Lower lobe of right lung (tissue), 2 donors: ENCODE data around the gene HLA-DQB1. TPM values are rescaled to one million over a fixed set of nuclear protein-coding genes. Genes with fewer than 3 reads are reported as not detected.

ENCODE experiments used
- ATAC-seq, 2 donors: fragments of 200-7000 bp; cut with Tn5 transposase; one replicate each; pipeline ENCODE4 v1.9.1; 2020 to 2022; ENCODE audit warnings: mild to moderate bottlenecking in 2 of 2, moderate library complexity in 2 of 2
- DNase-seq: peaks from one replicate; pipeline ENCODE4 v3.0.0-alpha.2; 2020
- H3K27ac ChIP-seq: fragments of 200-600 bp; one replicate; pipeline ENCODE4 v1.8.0; 2022
- H3K27me3 ChIP-seq: fragments of 200-600 bp; one replicate; pipeline ENCODE4 v1.8.0; 2022; ENCODE audit warnings: low read depth
- H3K36me3 ChIP-seq: fragments of 200-600 bp; one replicate; pipeline ENCODE4 v1.8.0; 2022; ENCODE audit warnings: mild to moderate bottlenecking
- H3K4me1 ChIP-seq: fragments of 200-600 bp; one replicate; pipeline ENCODE4 v1.8.0; 2022
- H3K4me3 ChIP-seq: fragments of 200-600 bp; one replicate; pipeline ENCODE4 v1.8.0; 2022; ENCODE audit warnings: mild to moderate bottlenecking
- H3K9me3 ChIP-seq: fragments of 200-600 bp; one replicate; pipeline ENCODE4 v1.8.0; 2022
- intact Hi-C: fragments of 100-400 bp; cut with DNase I; formaldehyde crosslinking; loops from one replicate; pipeline ENCODE4 v1.11.0; 2022
- total RNA-seq: library from RNA; stranded (reverse); fragmentation: NEBNext Ultra II Directional; extraction: Animal tissue kit (Norgen Biotek cat#: 25700); gene quantifications from one replicate; pipeline ENCODE4 v1.2.1, GENCODE V29; 2021
- TF ChIP-seq, protein P1 (sequence below): fragments of 200-600 bp; IDR thresholded peaks from one replicate; pipeline ENCODE4 v1.8.0; 2022; ENCODE audit warnings: antibody characterized with exemption, mild to moderate bottlenecking
- donor health status: DM: no; HTN: yes; CAD: no; lungs with severe emphysema.

The HLA-DQB1 gene
- total RNA-seq, 1 donor from 2014 or later, result 132 TPM

DNA sequence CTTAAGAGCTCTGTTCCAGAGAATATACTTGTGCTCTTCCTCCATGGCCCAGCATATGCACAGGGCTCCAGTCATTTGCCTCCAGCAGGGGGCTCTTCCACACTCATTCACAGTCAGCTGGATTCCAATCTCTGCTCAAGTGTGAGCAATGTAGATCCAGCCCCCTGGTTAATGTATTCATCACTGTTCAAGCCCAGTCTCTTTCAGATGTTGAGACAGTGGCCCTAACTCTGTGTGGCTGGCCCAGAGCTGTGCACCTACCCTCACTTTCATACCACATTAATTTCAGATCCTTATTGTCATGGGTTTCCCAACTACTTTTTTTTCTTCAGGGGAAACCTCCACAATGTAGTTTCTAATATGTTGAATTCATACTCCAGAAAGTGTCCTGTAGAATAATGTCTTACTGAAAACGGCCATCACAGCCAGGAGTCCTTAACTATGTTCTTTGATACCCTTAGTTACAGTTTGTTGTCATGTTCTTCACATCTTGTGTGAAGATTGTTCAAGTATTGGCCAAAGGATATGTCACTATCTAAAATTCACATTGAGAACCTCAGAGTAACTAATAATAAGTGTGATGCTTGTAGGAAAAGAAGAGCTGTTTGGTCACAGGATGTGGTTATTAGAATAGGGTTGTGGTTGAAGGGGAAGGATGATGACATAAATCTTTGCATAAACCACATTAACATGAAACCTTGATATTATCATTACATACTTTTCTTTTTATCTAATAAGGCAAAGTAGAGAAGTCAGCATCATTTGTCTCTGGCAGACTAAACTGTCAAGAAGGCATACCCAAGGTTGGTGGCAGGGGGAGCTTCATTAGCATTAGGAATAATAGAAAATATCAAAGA lies 43.7 kb downstream of the HLA-DQB1 start:
- DNase-seq (peak; percentile 37), ATAC-seq (peak; percentile 88 to 91)
- H3K27me3 ChIP-seq, result no peaks in the 10 kb centered on the region
- no peaks in the 10 kb centered on the region for H3K4me1 ChIP-seq
- intact Hi-C loops, result no loop called here
- peak overlapping the region; percentile 64 for H3K27ac ChIP-seq
- no peak overlapping the region for H3K4me3 ChIP-seq
- no peaks in the 10 kb centered on the region for H3K9me3 ChIP-seq
- TF ChIP-seq, protein P1, sequence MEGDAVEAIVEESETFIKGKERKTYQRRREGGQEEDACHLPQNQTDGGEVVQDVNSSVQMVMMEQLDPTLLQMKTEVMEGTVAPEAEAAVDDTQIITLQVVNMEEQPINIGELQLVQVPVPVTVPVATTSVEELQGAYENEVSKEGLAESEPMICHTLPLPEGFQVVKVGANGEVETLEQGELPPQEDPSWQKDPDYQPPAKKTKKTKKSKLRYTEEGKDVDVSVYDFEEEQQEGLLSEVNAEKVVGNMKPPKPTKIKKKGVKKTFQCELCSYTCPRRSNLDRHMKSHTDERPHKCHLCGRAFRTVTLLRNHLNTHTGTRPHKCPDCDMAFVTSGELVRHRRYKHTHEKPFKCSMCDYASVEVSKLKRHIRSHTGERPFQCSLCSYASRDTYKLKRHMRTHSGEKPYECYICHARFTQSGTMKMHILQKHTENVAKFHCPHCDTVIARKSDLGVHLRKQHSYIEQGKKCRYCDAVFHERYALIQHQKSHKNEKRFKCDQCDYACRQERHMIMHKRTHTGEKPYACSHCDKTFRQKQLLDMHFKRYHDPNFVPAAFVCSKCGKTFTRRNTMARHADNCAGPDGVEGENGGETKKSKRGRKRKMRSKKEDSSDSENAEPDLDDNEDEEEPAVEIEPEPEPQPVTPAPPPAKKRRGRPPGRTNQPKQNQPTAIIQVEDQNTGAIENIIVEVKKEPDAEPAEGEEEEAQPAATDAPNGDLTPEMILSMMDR, result peak; percentile 20
- no peaks in the 10 kb centered on the region for H3K36me3 ChIP-seq

GRCh38 chr6:32621372-32621771 lies 45.1 kb downstream of the HLA-DQB1 start:
- Histone ChIP-seq H3K27ac (no peak overlapping the region), H3K9me3 (no peaks in the 10 kb centered on the region), H3K36me3 (no peaks in the 10 kb centered on the region), H3K4me1 (no peaks in the 10 kb centered on the region), H3K4me3 (no peak overlapping the region), H3K27me3 (no peaks in the 10 kb centered on the region)
- ATAC-seq (no peak), DNase-seq (no peak)
- intact Hi-C loops, result no loop called here
- TF ChIP-seq, protein P1, result no peak

GRCh38 chr6:32617751-32618150 lies 48.7 kb downstream of the HLA-DQB1 start:
- no peak for DNase-seq
- Histone ChIP-seq H3K4me1 (no peaks in the 10 kb centered on the region), H3K27me3 (no peaks in the 10 kb centered on the region), H3K4me3 (no peak overlapping the region), H3K27ac (no peak overlapping the region), H3K9me3 (no peaks in the 10 kb centered on the region), H3K36me3 (no peaks in the 10 kb centered on the region)
- intact Hi-C loops, result no loop called here
- TF ChIP-seq, protein P1, result no peak
- ATAC-seq, result no peak

DNA sequence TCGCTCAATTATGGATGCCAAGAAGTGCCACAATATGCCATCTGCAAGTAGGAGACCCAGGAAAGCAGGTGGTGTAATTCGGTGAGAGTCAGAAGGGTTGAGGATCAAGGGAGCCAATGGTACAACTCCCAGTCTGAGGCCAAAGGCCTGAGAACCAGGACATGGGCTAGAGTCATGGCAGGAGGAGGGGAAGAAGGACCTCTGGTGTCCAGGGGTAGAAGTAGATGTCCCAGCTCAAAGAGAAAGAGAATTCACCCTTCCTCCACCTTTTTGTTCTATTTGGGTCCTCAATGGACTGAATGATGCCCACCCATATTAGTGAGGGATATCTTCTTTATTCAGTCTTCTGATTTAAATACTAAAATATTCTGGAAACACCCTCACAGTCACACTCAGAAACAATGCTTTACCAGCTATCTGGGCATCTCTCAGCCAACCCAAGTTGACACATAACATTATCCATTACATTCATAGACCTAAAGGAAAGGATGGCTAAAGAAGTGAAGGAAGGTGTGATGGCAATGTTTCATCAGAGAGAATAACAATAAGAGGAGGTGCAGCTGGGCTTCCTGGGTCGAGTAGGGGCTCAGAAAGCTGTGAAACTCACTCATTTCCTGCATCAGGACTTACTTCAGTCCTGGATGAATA lies 50.4 kb downstream of the HLA-DQB1 start:
- Histone ChIP-seq H3K27ac (no peak overlapping the region), H3K27me3 (no peaks in the 10 kb centered on the region), H3K36me3 (no peaks in the 10 kb centered on the region), H3K9me3 (no peaks in the 10 kb centered on the region), H3K4me3 (no peak overlapping the region), H3K4me1 (no peaks in the 10 kb centered on the region)
- DNase-seq (no peak), ATAC-seq (no peak)
- TF ChIP-seq, protein P1, result no peak
- intact Hi-C loops, result no loop called here

- TF ChIP-seq, protein P1, result no peak
- Histone ChIP-seq H3K4me3 (no peak overlapping the region), H3K27me3 (no peaks in the 10 kb centered on the region), H3K4me1 (no peaks in the 10 kb centered on the region), H3K9me3 (no peaks in the 10 kb centered on the region), H3K27ac (no peak overlapping the region), H3K36me3 (no peaks in the 10 kb centered on the region)
- peak; percentile 56 for DNase-seq
- peak in 1 of 2 donors; percentile 76 for ATAC-seq
- intact Hi-C loops, result no loop called here
These were observed 51.9 kb downstream of the HLA-DQB1 start for GRCh38 chr6:32614366-32615081.
